Measurements from ENCODE around the gene AQP4.
A peak's percentile ranks its signal among the peaks of the same experiment; 100 is the strongest.

The AQP4 gene

GRCh38 chr18:26869640-26870039 lies 4.1 kb upstream of the AQP4 start:
- no peak overlapping the region for H2AK5ac ChIP-seq (ENCODE audit: low read length)
- H2BK15ac ChIP-seq (replicated peaks; ENCODE audit: low read depth), result no peak overlapping the region
- no peak overlapping the region for H2BK5ac ChIP-seq (ENCODE audit: low read length)
- DNase-seq, result no peak
- no peak overlapping the region for H2BK120ac ChIP-seq (ENCODE audit: low read depth, low read length)
- H3K36me3 ChIP-seq (ENCODE audit: control insufficient read depth, insufficient read depth, low read length), result no peaks in the 10 kb centered on the region
- no peak overlapping the region for H4K8ac ChIP-seq (ENCODE audit: low read depth, low read length)
- H3K27me3 ChIP-seq (ENCODE audit: insufficient read depth, low read length, poor library complexity), result no peaks in the 10 kb centered on the region
- H4K5ac ChIP-seq (ENCODE audit: low read length), result no peak overlapping the region
- WGBS (ENCODE audit: extremely low coverage, insufficient coverage, low lambda C conversion rate), result no CpG with 5 or more reads among the region's 1 CpG
- H3K9ac ChIP-seq (ENCODE audit: low read length), result no peak overlapping the region
- H3K18ac ChIP-seq (ENCODE audit: low read length), result no peak overlapping the region
- no peak overlapping the region for H3K4me2 ChIP-seq (ENCODE audit: low read length)
- H3K27ac ChIP-seq (ENCODE audit: low read depth, low read length), result no peak overlapping the region
- H3K4ac ChIP-seq (ENCODE audit: low read depth, low read length), result no peak overlapping the region
- H3K79me2 ChIP-seq (ENCODE audit: control insufficient read depth, insufficient read depth, low read length), result no peaks in the 10 kb centered on the region
- no peaks in the 10 kb centered on the region for H3K79me1 ChIP-seq (ENCODE audit: low read length)
- no peak overlapping the region for H3K4me3 ChIP-seq (ENCODE audit: low read length)
- peaks cover 2% of the 10 kb centered on the region for H3K4me1 ChIP-seq (ENCODE audit: control insufficient read depth, low read depth, low read length)
- H3K23ac ChIP-seq (ENCODE audit: low read length), result no peak overlapping the region
- H3K56ac ChIP-seq (ENCODE audit: low read length), result no peak overlapping the region

GRCh38 chr18:26868968-26869586 lies 3.6 kb upstream of the AQP4 start:
- no peak overlapping the region for H3K9ac ChIP-seq (ENCODE audit: low read length)
- no peaks in the 10 kb centered on the region for H3K79me2 ChIP-seq (ENCODE audit: control insufficient read depth, insufficient read depth, low read length)
- whole genome bisulfite sequencing (ENCODE audit: extremely low coverage, insufficient coverage, low lambda C conversion rate), result no CpG with 5 or more reads among the region's 6 CpGs
- no peak overlapping the region for H2BK5ac ChIP-seq (ENCODE audit: low read length)
- no peak overlapping the region for H3K56ac ChIP-seq (ENCODE audit: low read length)
- H3K36me3 ChIP-seq (ENCODE audit: control insufficient read depth, insufficient read depth, low read length), result no peaks in the 10 kb centered on the region
- H3K18ac ChIP-seq (ENCODE audit: low read length), result no peak overlapping the region
- no peak overlapping the region for H3K27ac ChIP-seq (ENCODE audit: low read depth, low read length)
- no peak overlapping the region for H3K4me2 ChIP-seq (ENCODE audit: low read length)
- no peak overlapping the region for H2BK15ac ChIP-seq (replicated peaks; ENCODE audit: low read depth)
- H3K23ac ChIP-seq (ENCODE audit: low read length), result no peak overlapping the region
- H4K8ac ChIP-seq (ENCODE audit: low read depth, low read length), result no peak overlapping the region
- no peak overlapping the region for H4K5ac ChIP-seq (ENCODE audit: low read length)
- no peak for DNase-seq
- peaks cover 2% of the 10 kb centered on the region for H3K4me1 ChIP-seq (ENCODE audit: control insufficient read depth, low read depth, low read length)
- H3K4ac ChIP-seq (ENCODE audit: low read depth, low read length), result no peak overlapping the region
- no peaks in the 10 kb centered on the region for H3K27me3 ChIP-seq (ENCODE audit: insufficient read depth, low read length, poor library complexity)
- H2AK5ac ChIP-seq (ENCODE audit: low read length), result no peak overlapping the region
- no peak overlapping the region for H2BK120ac ChIP-seq (ENCODE audit: low read depth, low read length)
- H3K4me3 ChIP-seq (ENCODE audit: low read length), result no peak overlapping the region
- no peaks in the 10 kb centered on the region for H3K79me1 ChIP-seq (ENCODE audit: low read length)

GRCh38 chr18:26867471-26867870 lies 2.0 kb upstream of the AQP4 start:
- H3K27me3 ChIP-seq (ENCODE audit: insufficient read depth, low read length, poor library complexity), result no peaks in the 10 kb centered on the region
- H3K4me3 ChIP-seq (ENCODE audit: low read length), result no peak overlapping the region
- no peak for DNase-seq
- no peaks in the 10 kb centered on the region for H3K36me3 ChIP-seq (ENCODE audit: control insufficient read depth, insufficient read depth, low read length)
- H4K5ac ChIP-seq (ENCODE audit: low read length), result no peak overlapping the region
- H3K23ac ChIP-seq (ENCODE audit: low read length), result no peak overlapping the region
- WGBS (ENCODE audit: extremely low coverage, insufficient coverage, low lambda C conversion rate), result no CpG with 5 or more reads among the region's 4 CpGs
- H2BK120ac ChIP-seq (ENCODE audit: low read depth, low read length), result no peak overlapping the region
- no peaks in the 10 kb centered on the region for H3K79me2 ChIP-seq (ENCODE audit: control insufficient read depth, insufficient read depth, low read length)
- H2AK5ac ChIP-seq (ENCODE audit: low read length), result no peak overlapping the region
- H3K79me1 ChIP-seq (ENCODE audit: low read length), result no peaks in the 10 kb centered on the region
- no peak overlapping the region for H2BK5ac ChIP-seq (ENCODE audit: low read length)
- no peak overlapping the region for H3K56ac ChIP-seq (ENCODE audit: low read length)
- H3K18ac ChIP-seq (ENCODE audit: low read length), result peak overlapping the region; percentile 31
- no peak overlapping the region for H3K9ac ChIP-seq (ENCODE audit: low read length)
- H2BK15ac ChIP-seq (replicated peaks; ENCODE audit: low read depth), result no peak overlapping the region
- H4K8ac ChIP-seq (ENCODE audit: low read depth, low read length), result no peak overlapping the region
- H3K4me2 ChIP-seq (ENCODE audit: low read length), result no peak overlapping the region
- H3K27ac ChIP-seq (ENCODE audit: low read depth, low read length), result no peak overlapping the region
- peaks cover 2% of the 10 kb centered on the region for H3K4me1 ChIP-seq (ENCODE audit: control insufficient read depth, low read depth, low read length)
- H3K4ac ChIP-seq (ENCODE audit: low read depth, low read length), result no peak overlapping the region

- WGBS (ENCODE audit: extremely low coverage, insufficient coverage, low lambda C conversion rate), result no CpG with 5 or more reads among the region's 7 CpGs
- Histone ChIP-seq H4K5ac (ENCODE audit: low read length) (no peak overlapping the region), H3K4me2 (ENCODE audit: low read length) (no peak overlapping the region), H3K4me1 (ENCODE audit: control insufficient read depth, low read depth, low read length) (peaks cover 2% of the 10 kb centered on the region), H3K9ac (ENCODE audit: low read length) (no peak overlapping the region), H2AK5ac (ENCODE audit: low read length) (no peak overlapping the region), H2BK5ac (ENCODE audit: low read length) (no peak overlapping the region), H3K18ac (ENCODE audit: low read length) (no peak overlapping the region), H3K27me3 (ENCODE audit: insufficient read depth, low read length, poor library complexity) (no peaks in the 10 kb centered on the region), H2BK120ac (ENCODE audit: low read depth, low read length) (no peak overlapping the region), H3K79me1 (ENCODE audit: low read length) (no peaks in the 10 kb centered on the region), H3K79me2 (ENCODE audit: control insufficient read depth, insufficient read depth, low read length) (no peaks in the 10 kb centered on the region), H3K56ac (ENCODE audit: low read length) (peak overlapping the region; percentile 18), H3K4me3 (ENCODE audit: low read length) (no peak overlapping the region), H2BK15ac (replicated peaks; ENCODE audit: low read depth) (no peak overlapping the region), H4K8ac (ENCODE audit: low read depth, low read length) (no peak overlapping the region), H3K23ac (ENCODE audit: low read length) (no peak overlapping the region), H3K4ac (ENCODE audit: low read depth, low read length) (no peak overlapping the region), H3K27ac (ENCODE audit: low read depth, low read length) (no peak overlapping the region), H3K36me3 (ENCODE audit: control insufficient read depth, insufficient read depth, low read length) (no peaks in the 10 kb centered on the region)
- DNase-seq, result no peak
These were observed 849 bp downstream of the AQP4 start for GRCh38 chr18:26864658-26865057.

- Histone ChIP-seq H3K4me2 (ENCODE audit: low read length) (no peak overlapping the region), H4K5ac (ENCODE audit: low read length) (no peak overlapping the region), H3K27ac (ENCODE audit: low read depth, low read length) (no peak overlapping the region), H3K18ac (ENCODE audit: low read length) (no peak overlapping the region), H3K79me1 (ENCODE audit: low read length) (no peaks in the 10 kb centered on the region), H2BK5ac (ENCODE audit: low read length) (no peak overlapping the region), H3K79me2 (ENCODE audit: control insufficient read depth, insufficient read depth, low read length) (no peaks in the 10 kb centered on the region), H3K4ac (ENCODE audit: low read depth, low read length) (no peak overlapping the region), H3K56ac (ENCODE audit: low read length) (no peak overlapping the region), H3K9ac (ENCODE audit: low read length) (no peak overlapping the region), H3K23ac (ENCODE audit: low read length) (no peak overlapping the region), H2BK120ac (ENCODE audit: low read depth, low read length) (no peak overlapping the region), H3K36me3 (ENCODE audit: control insufficient read depth, insufficient read depth, low read length) (no peaks in the 10 kb centered on the region), H3K4me3 (ENCODE audit: low read length) (no peak overlapping the region), H4K8ac (ENCODE audit: low read depth, low read length) (no peak overlapping the region), H2BK15ac (replicated peaks; ENCODE audit: low read depth) (no peak overlapping the region), H2AK5ac (ENCODE audit: low read length) (no peak overlapping the region), H3K4me1 (ENCODE audit: control insufficient read depth, low read depth, low read length) (peaks cover 2% of the 10 kb centered on the region), H3K27me3 (ENCODE audit: insufficient read depth, low read length, poor library complexity) (no peaks in the 10 kb centered on the region)
- no CpG with 5 or more reads among the region's 9 CpGs for WGBS (ENCODE audit: extremely low coverage, insufficient coverage, low lambda C conversion rate)
- no peak for DNase-seq
These were observed 1.5 kb downstream of the AQP4 start for GRCh38 chr18:26863921-26864497.

Data from mesendoderm (in vitro differentiated cells).